Measurements from ENCODE around the gene ANKS6.

DNA sequence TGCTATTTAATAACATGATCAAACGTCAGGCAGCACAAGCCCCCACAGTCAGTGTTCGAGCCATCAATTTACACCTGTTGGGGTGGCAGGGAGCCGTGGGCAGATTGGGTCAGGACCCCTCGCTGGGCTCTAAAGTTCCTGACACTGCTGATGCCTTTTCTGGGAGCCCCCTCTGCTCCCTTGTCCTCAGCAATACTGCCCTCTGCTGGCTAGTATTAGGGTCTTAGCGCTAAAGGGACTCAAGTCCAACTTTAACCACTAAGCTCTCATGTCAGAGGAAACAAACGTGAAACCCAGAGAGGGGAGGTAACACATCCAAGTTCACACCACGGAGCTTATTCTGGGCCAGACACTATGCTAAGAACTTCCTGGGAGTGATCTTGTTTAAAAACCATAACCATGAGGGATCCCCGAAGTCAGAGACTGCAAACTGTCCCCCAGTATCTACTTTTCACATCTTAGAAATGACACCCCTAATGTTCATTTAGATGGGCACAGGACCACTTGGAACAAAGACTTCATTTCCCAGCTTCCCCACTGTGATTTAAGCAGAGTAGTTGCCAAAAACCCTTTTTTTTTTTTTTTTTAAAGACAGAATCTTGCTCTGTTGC, 20.4 kb downstream of the ANKS6 start:
- TF ChIP-seq SRF (IDR thresholded peaks at IDR 0.05; ENCODE audit: low read depth) = no peak
- TF ChIP-seq, protein P1, sequence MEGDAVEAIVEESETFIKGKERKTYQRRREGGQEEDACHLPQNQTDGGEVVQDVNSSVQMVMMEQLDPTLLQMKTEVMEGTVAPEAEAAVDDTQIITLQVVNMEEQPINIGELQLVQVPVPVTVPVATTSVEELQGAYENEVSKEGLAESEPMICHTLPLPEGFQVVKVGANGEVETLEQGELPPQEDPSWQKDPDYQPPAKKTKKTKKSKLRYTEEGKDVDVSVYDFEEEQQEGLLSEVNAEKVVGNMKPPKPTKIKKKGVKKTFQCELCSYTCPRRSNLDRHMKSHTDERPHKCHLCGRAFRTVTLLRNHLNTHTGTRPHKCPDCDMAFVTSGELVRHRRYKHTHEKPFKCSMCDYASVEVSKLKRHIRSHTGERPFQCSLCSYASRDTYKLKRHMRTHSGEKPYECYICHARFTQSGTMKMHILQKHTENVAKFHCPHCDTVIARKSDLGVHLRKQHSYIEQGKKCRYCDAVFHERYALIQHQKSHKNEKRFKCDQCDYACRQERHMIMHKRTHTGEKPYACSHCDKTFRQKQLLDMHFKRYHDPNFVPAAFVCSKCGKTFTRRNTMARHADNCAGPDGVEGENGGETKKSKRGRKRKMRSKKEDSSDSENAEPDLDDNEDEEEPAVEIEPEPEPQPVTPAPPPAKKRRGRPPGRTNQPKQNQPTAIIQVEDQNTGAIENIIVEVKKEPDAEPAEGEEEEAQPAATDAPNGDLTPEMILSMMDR (IDR thresholded peaks at IDR 0.05 in 2 of 3, conservative IDR thresholded peaks at IDR 0.05 in 1 of 3; ENCODE audit: borderline replicate concordance in 1 of 3, insufficient read depth in 1 of 3, low read depth in 2 of 3, low read length in 2 of 3) = peak; percentile 60 to 85 (median 80); a peak in 5 of 6 replicates
- TF ChIP-seq POLR2AphosphoS5 (IDR thresholded peaks at IDR 0.05; ENCODE audit: low read depth, low read length) = no peak
- peak; percentile 76 for TF ChIP-seq RAD21 (IDR thresholded peaks at IDR 0.05; ENCODE audit: low read depth)
- no peak for TF ChIP-seq EZH2phosphoT487 (IDR thresholded peaks at IDR 0.05; ENCODE audit: borderline replicate concordance)
- TF ChIP-seq, protein P2, sequence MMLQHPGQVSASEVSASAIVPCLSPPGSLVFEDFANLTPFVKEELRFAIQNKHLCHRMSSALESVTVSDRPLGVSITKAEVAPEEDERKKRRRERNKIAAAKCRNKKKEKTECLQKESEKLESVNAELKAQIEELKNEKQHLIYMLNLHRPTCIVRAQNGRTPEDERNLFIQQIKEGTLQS (IDR thresholded peaks at IDR 0.05) = no peak
- TF ChIP-seq CEBPB (IDR thresholded peaks at IDR 0.05; ENCODE audit: low read depth) = no peak
- TF ChIP-seq EZH2 (IDR thresholded peaks at IDR 0.05) = no peak
- TF ChIP-seq POLR2A (IDR thresholded peaks at IDR 0.05; ENCODE audit: borderline replicate concordance, extremely low read depth, insufficient read depth, insufficient read length) = no peak

All from HCT116 (cell line).